Dermis blood vessel endothelial cell (primary cell): ENCODE measurements around the gene EIF4ENIF1. TPM values are rescaled to one million over a fixed set of nuclear protein-coding genes. Genes with fewer than 3 reads are reported as not detected.
"Not testable (repeated sequence)": the region's sequence is repeated elsewhere in the genome, so short reads cannot be mapped to it uniquely, and the experiment has no call there.

Experiments used
- DNase-seq: peaks from one replicate; pipeline ENCODE4 v3.0.0; 2010
- total RNA-seq: library from RNA; depleted of rRNA; stranded (reverse); fragments of >200 nt; gene quantifications from 2 replicates; pipeline ENCODE4 v1.2.3, GENCODE V29; 2014

The EIF4ENIF1 gene
- total RNA-seq, 1 donor from 2014 or later: 11.2 TPM

- not testable (repeated sequence) for DNase-seq
These were observed 3.7 kb upstream of the EIF4ENIF1 start for GRCh38 chr22:31493355-31493754.

- DNase-seq: no peak
These were observed 2.5 kb upstream of the EIF4ENIF1 start for GRCh38 chr22:31492151-31492550.

- DNase-seq: no peak
These were observed 1.7 kb upstream of the EIF4ENIF1 start for GRCh38 chr22:31491218-31491962.

GRCh38 chr22:31490496-31490925 lies 869 bp upstream of the EIF4ENIF1 start:
- DNase-seq: peak; percentile 81

- DNase-seq: peak; percentile 54
These were observed 539 bp downstream of the EIF4ENIF1 start for GRCh38 chr22:31488988-31489617.

GRCh38 chr22:31488346-31488883 lies 1.2 kb downstream of the EIF4ENIF1 start:
- no peak for DNase-seq

- DNase-seq: no peak
These were observed 2.7 kb downstream of the EIF4ENIF1 start for GRCh38 chr22:31486951-31487350.

- not testable (repeated sequence) for DNase-seq
These were observed 3.3 kb downstream of the EIF4ENIF1 start for GRCh38 chr22:31486369-31486768.

GRCh38 chr22:31482470-31482869 lies 7.2 kb downstream of the EIF4ENIF1 start:
- not testable (repeated sequence) for DNase-seq

- no peak for DNase-seq
These were observed 8.5 kb downstream of the EIF4ENIF1 start for GRCh38 chr22:31481129-31481528.

GRCh38 chr22:31477329-31477728 lies 12.3 kb downstream of the EIF4ENIF1 start:
- DNase-seq: no peak

GRCh38 chr22:31475800-31476199 lies 13.8 kb downstream of the EIF4ENIF1 start:
- no peak for DNase-seq

GRCh38 chr22:31474743-31475142 lies 14.9 kb downstream of the EIF4ENIF1 start:
- DNase-seq: no peak

GRCh38 chr22:31465307-31465706 lies 24.3 kb downstream of the EIF4ENIF1 start:
- no peak for DNase-seq

- no peak for DNase-seq
These were observed 27.9 kb downstream of the EIF4ENIF1 start for GRCh38 chr22:31461699-31462098.

- peak; percentile 75 for DNase-seq
These were observed 37.7 kb downstream of the EIF4ENIF1 start for GRCh38 chr22:31451709-31452571.

- DNase-seq: no peak
These were observed 40.1 kb downstream of the EIF4ENIF1 start for GRCh38 chr22:31449506-31449905.

GRCh38 chr22:31448382-31448781 lies 41.3 kb downstream of the EIF4ENIF1 start:
- no peak for DNase-seq

GRCh38 chr22:31447337-31447736 lies 42.3 kb downstream of the EIF4ENIF1 start:
- DNase-seq: no peak

GRCh38 chr22:31446767-31447166 lies 42.9 kb downstream of the EIF4ENIF1 start:
- DNase-seq: no peak

- DNase-seq: no peak
These were observed 43.4 kb downstream of the EIF4ENIF1 start for GRCh38 chr22:31446208-31446607.

- DNase-seq: no peak
These were observed 44.0 kb downstream of the EIF4ENIF1 start for GRCh38 chr22:31445642-31446041.

GRCh38 chr22:31443516-31443915 lies 46.1 kb downstream of the EIF4ENIF1 start:
- no peak for DNase-seq
